Fibroblast of villous mesenchyme (primary cell): ENCODE measurements around the gene CFAP206. TPM values are rescaled to one million over a fixed set of nuclear protein-coding genes. Genes with fewer than 3 reads are reported as not detected.

Experiments used
- DNase-seq: peaks from one replicate; pipeline ENCODE4 v3.0.0-alpha.2; 2010; ENCODE audit warnings: low read depth
- H3K4me3 ChIP-seq: 2 replicates; pipeline ENCODE4 v1.5.1; 2011; ENCODE audit warnings: low read depth, mild to moderate bottlenecking, low read length
- small RNA-seq: library from RNA; depleted of rRNA; stranded (forward); fragments of <200 nt; gene quantifications from one replicate; pipeline ENCODE3, GENCODE V24; 2012
- total RNA-seq: library from RNA; depleted of rRNA; stranded (reverse); fragments of >200 nt; gene quantifications from 2 replicates; pipeline ENCODE4 v1.2.3, GENCODE V29; 2012
- TF ChIP-seq, protein P1 (sequence below): IDR thresholded peaks from 2 replicates; pipeline ENCODE4 v1.5.1; 2012; ENCODE audit warnings: low read depth, mild to moderate bottlenecking, low read length; ENCODE audit not compliant: insufficient read depth

The CFAP206 gene
- total RNA-seq, 1 donor, result 0.86 TPM

DNA sequence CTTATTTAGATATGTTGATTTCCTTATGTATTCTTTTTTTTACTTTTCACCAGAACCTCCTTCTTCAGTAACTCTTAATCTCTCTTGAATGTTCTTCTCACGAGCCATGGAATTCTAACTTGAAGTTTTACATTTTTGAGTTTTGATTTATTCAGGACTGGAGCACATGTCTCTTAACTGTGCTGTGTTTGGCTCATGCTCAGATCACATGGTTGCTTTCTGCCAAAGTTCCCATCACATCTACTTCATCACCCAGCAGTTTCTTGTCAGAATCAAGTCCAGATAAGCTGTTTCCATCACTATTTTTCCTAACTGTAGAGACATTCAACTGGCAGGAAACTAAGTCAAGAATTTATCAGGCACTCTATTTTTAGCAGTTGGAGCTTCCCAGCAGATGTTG, 96.7 kb downstream of the CFAP206 start:
- TF ChIP-seq, protein P1, sequence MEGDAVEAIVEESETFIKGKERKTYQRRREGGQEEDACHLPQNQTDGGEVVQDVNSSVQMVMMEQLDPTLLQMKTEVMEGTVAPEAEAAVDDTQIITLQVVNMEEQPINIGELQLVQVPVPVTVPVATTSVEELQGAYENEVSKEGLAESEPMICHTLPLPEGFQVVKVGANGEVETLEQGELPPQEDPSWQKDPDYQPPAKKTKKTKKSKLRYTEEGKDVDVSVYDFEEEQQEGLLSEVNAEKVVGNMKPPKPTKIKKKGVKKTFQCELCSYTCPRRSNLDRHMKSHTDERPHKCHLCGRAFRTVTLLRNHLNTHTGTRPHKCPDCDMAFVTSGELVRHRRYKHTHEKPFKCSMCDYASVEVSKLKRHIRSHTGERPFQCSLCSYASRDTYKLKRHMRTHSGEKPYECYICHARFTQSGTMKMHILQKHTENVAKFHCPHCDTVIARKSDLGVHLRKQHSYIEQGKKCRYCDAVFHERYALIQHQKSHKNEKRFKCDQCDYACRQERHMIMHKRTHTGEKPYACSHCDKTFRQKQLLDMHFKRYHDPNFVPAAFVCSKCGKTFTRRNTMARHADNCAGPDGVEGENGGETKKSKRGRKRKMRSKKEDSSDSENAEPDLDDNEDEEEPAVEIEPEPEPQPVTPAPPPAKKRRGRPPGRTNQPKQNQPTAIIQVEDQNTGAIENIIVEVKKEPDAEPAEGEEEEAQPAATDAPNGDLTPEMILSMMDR, result no peak
- no peak for DNase-seq
- H3K4me3 ChIP-seq, result no peak overlapping the region

Small RNAs within 50 kb of the gene (small RNA-seq; reads per million reads assigned to genes)
- gene AL049697.2 (not detected), gene RNU6-444P (not detected)

Other genes starting within 250 kb of the CFAP206 start
- 4.8 and 5.6 TPM in 2 replicates for gene SMIM8, start 85.4 kb upstream of the CFAP206 start, total RNA-seq
- gene GJB7, start 78.7 kb upstream of the CFAP206 start, total RNA-seq, result 0.43 and 0.97 TPM in 2 replicates
- 2.6 and 2.9 TPM in 2 replicates for gene C6orf163, start 63.2 kb upstream of the CFAP206 start, total RNA-seq
- 10.0 and 18.6 TPM in 2 replicates for gene SLC35A1, start 65.0 kb downstream of the CFAP206 start, total RNA-seq
- 42.5 and 51.8 TPM in 2 replicates for gene RARS2, start 182.0 kb downstream of the CFAP206 start, total RNA-seq
- gene ORC3, start 182.2 kb downstream of the CFAP206 start, total RNA-seq, result 25.4 and 32.0 TPM in 2 replicates